Activated naive CD8-positive, alpha-beta T cell treated with anti-CD3 and anti-CD28 coated beads for 36 hours (primary cell): ENCODE results near the gene ACAD9. TPM values are rescaled to one million over a fixed set of nuclear protein-coding genes. Genes with fewer than 3 reads are reported as not detected.
"Not testable (repeated sequence)": the region's sequence is repeated elsewhere in the genome, so short reads cannot be mapped to it uniquely, and the experiment has no call there.

Experiments
- DNase-seq: peaks from one replicate; pipeline ENCODE4 v3.0.0; 2021
- H3K27ac Mint-ChIP-seq: one replicate; pipeline ENCODE4 v1.8.0; 2022; ENCODE audit warnings: mild to moderate bottlenecking, moderate library complexity, mixed read lengths
- H3K27me3 Mint-ChIP-seq: one replicate; pipeline ENCODE4 v1.8.0; 2022; ENCODE audit warnings: mild to moderate bottlenecking, mixed read lengths
- H3K36me3 Mint-ChIP-seq: one replicate; pipeline ENCODE4 v1.8.0; 2021; ENCODE audit warnings: mild to moderate bottlenecking, mixed read lengths
- H3K4me1 Mint-ChIP-seq: one replicate; pipeline ENCODE4 v1.8.0; 2021; ENCODE audit warnings: mixed read lengths
- H3K4me3 Mint-ChIP-seq: one replicate; pipeline ENCODE4 v1.8.0; 2022; ENCODE audit warnings: mild to moderate bottlenecking, moderate library complexity, mixed read lengths
- H3K9me3 Mint-ChIP-seq: one replicate; pipeline ENCODE4 v1.8.0; 2022; ENCODE audit warnings: mixed read lengths
- total RNA-seq, 2 experiments: library from RNA; stranded (reverse); gene quantifications; one replicate each; pipeline ENCODE4 v1.2.3, GENCODE V29; 2021

The ACAD9 gene
- total RNA-seq, 2 experiments from 2014 or later, result 47.5 to 47.6 TPM

DNA sequence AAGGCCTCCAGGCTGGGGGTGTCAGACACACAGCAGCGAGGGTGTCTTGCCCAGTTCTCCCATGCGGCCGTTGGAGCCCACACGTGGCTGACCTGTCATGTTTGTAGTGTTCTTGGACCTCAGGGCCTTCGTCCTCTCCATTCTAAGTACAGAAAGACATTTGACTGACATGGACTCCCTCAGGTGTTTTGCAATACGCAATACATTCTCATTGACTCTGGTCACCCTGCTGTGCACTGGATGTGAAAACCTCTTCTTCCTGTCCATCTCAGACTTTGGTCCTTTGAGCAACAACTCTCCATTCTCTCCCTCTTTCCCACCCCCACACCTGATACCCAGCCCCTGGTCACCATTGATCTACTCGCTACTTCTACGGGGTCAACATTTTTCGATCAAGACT is 28.9 kb upstream of the ACAD9 start:
- Mint-ChIP-seq H3K27me3 (no peaks in the 10 kb centered on the region), H3K9me3 (peaks cover 15% of the 10 kb centered on the region), H3K4me1 (peaks cover 6% of the 10 kb centered on the region), H3K27ac (no peak overlapping the region), H3K36me3 (peaks cover 5% of the 10 kb centered on the region), H3K4me3 (no peak overlapping the region)
- DNase-seq, result no peak

DNA sequence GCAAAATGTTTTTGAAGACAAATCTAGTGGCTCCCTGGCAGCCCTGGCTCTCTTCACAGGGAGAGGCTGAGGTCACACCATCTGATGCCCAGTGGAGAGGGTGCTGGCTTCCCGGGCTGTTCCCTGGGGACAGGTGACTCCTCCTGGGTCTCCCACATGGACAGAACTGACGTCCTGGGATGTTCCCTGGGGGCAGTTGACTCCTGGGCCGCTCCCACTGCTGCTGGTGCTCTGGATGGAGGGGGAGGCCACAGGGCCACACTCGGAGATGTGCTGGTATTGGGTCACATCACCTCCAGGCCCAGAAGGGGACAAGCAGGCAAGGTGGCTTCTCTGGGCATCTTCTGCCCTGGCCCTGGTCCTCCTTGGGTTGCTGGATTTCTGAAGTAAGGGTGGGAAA is 27.8 kb upstream of the ACAD9 start:
- H3K9me3 Mint-ChIP-seq, result peaks cover 21% of the 10 kb centered on the region
- H3K27me3 Mint-ChIP-seq, result no peaks in the 10 kb centered on the region
- no peak overlapping the region for H3K27ac Mint-ChIP-seq
- DNase-seq, result no peak
- peaks cover 5% of the 10 kb centered on the region for H3K36me3 Mint-ChIP-seq
- H3K4me3 Mint-ChIP-seq, result no peak overlapping the region
- H3K4me1 Mint-ChIP-seq, result no peaks in the 10 kb centered on the region

GRCh38 chr3:128853826-128854225 is 25.6 kb upstream of the ACAD9 start:
- H3K27me3 Mint-ChIP-seq, result no peaks in the 10 kb centered on the region
- H3K4me1 Mint-ChIP-seq, result no peaks in the 10 kb centered on the region
- peaks cover 34% of the 10 kb centered on the region for H3K9me3 Mint-ChIP-seq
- H3K36me3 Mint-ChIP-seq, result peaks cover 12% of the 10 kb centered on the region
- DNase-seq, result no peak
- no peak overlapping the region for H3K27ac Mint-ChIP-seq
- no peak overlapping the region for H3K4me3 Mint-ChIP-seq

- peaks cover 40% of the 10 kb centered on the region for H3K9me3 Mint-ChIP-seq
- no peaks in the 10 kb centered on the region for H3K27me3 Mint-ChIP-seq
- no peak overlapping the region for H3K27ac Mint-ChIP-seq
- H3K4me3 Mint-ChIP-seq, result no peak overlapping the region
- H3K4me1 Mint-ChIP-seq, result no peaks in the 10 kb centered on the region
- DNase-seq, result no peak
- peaks cover 17% of the 10 kb centered on the region for H3K36me3 Mint-ChIP-seq
Observed at GRCh38 chr3:128854475-128854874, 24.9 kb upstream of the ACAD9 start.

DNA sequence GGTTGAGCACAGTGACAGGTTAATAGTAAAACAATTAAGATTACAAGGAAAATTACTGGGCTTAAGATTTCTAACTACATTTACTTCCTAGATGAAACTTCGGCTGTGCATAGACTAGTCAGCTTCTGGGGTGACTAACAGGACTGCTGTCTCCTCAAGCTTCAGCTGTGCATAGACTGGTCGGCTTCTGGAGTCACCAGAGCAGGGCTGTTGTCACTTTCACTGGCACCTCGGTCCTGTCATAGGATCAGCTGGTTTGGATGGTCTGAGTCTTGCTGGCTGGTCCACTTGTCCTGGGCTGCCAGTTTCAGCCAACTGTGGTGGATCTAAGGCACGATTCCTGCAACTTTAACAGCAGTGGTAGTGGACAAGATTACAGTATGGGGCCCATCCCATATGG is 23.9 kb upstream of the ACAD9 start:
- Mint-ChIP-seq H3K4me1 (no peaks in the 10 kb centered on the region), H3K9me3 (peaks cover 50% of the 10 kb centered on the region), H3K36me3 (peaks cover 28% of the 10 kb centered on the region), H3K27me3 (no peaks in the 10 kb centered on the region), H3K27ac (no peak overlapping the region), H3K4me3 (no peak overlapping the region)
- DNase-seq, result no peak

GRCh38 chr3:128858167-128858566 is 21.3 kb upstream of the ACAD9 start:
- no peak overlapping the region for H3K27ac Mint-ChIP-seq
- peaks cover 58% of the 10 kb centered on the region for H3K9me3 Mint-ChIP-seq
- no peaks in the 10 kb centered on the region for H3K4me1 Mint-ChIP-seq
- no peak for DNase-seq
- no peak overlapping the region for H3K4me3 Mint-ChIP-seq
- no peaks in the 10 kb centered on the region for H3K27me3 Mint-ChIP-seq
- peaks cover 45% of the 10 kb centered on the region for H3K36me3 Mint-ChIP-seq

DNA sequence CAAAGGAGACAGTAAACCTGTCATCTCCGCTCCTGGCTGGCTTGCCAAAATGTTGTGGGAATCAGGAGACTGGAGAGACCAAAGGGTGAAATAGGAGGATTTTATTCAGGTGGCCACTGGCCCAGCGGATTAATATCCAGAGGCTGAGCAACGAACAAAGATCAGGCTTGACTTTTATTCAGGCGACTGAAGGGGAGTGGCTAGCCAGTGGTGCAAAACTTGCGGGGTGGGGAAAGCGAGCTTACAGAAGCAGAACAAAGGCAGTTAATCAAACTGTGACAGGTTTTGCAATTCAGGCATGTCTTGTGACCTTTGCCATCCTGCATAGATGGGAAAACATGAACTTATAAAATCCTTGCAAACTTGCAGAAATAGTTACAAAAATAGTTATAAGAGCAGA is 19.8 kb upstream of the ACAD9 start:
- Mint-ChIP-seq H3K27ac (no peak overlapping the region), H3K4me3 (no peak overlapping the region)

GRCh38 chr3:128861491-128861890 is 17.9 kb upstream of the ACAD9 start:
- Mint-ChIP-seq H3K27me3 (no peaks in the 10 kb centered on the region), H3K4me3 (no peak overlapping the region), H3K27ac (no peak overlapping the region), H3K9me3 (peaks cover 38% of the 10 kb centered on the region), H3K36me3 (peaks cover 39% of the 10 kb centered on the region), H3K4me1 (no peaks in the 10 kb centered on the region)
- no peak for DNase-seq

More for the DNA sequence above, 19.8 kb upstream of the ACAD9 start:
- Mint-ChIP-seq H3K36me3 (peaks cover 39% of the 10 kb centered on the region), H3K4me1 (no peaks in the 10 kb centered on the region), H3K9me3 (peaks cover 49% of the 10 kb centered on the region), H3K27me3 (no peaks in the 10 kb centered on the region)
- DNase-seq, result no peak

- H3K36me3 Mint-ChIP-seq, result peaks cover 35% of the 10 kb centered on the region
- peaks cover 3% of the 10 kb centered on the region for H3K4me1 Mint-ChIP-seq
- H3K27ac Mint-ChIP-seq, result no peak overlapping the region
- H3K4me3 Mint-ChIP-seq, result no peak overlapping the region
- H3K27me3 Mint-ChIP-seq, result no peaks in the 10 kb centered on the region
- DNase-seq, result no peak
- H3K9me3 Mint-ChIP-seq, result peaks cover 27% of the 10 kb centered on the region
Observed at GRCh38 chr3:128863560-128863959, 15.9 kb upstream of the ACAD9 start.

DNA sequence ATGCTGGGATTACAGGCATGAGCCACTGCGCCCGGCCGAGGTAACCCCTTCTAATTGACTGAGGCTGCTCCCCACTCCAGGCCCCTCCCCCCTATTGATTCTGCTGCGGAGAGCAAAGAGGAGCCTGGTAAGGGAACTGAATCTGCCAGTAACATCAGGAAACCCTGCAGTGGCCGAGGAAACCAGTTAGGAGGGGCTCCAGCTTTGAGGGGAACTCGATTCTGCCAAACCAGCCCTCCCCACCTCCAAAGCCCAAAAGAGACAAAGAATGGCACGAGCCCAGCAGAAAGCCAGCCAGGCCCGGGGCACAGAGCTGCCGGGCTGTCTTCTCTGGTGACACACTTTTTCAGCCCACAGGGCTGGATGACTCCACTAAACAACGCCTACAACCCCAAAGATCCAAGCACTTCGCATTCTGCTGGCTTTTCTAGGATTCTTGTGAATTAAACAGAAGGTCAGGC is 15.0 kb upstream of the ACAD9 start:
- DNase-seq, result no peak
- H3K27ac Mint-ChIP-seq, result no peak overlapping the region
- no peaks in the 10 kb centered on the region for H3K27me3 Mint-ChIP-seq
- peaks cover 3% of the 10 kb centered on the region for H3K4me1 Mint-ChIP-seq
- H3K36me3 Mint-ChIP-seq, result peaks cover 28% of the 10 kb centered on the region
- no peak overlapping the region for H3K4me3 Mint-ChIP-seq
- peaks cover 19% of the 10 kb centered on the region for H3K9me3 Mint-ChIP-seq

- not testable (repeated sequence) for H3K27me3 Mint-ChIP-seq, H3K4me1 Mint-ChIP-seq, H3K27ac Mint-ChIP-seq, DNase-seq, H3K4me3 Mint-ChIP-seq
- peaks cover 13% of the 10 kb centered on the region for H3K9me3 Mint-ChIP-seq
- peaks cover 23% of the 10 kb centered on the region for H3K36me3 Mint-ChIP-seq
Observed at GRCh38 chr3:128864849-128865804, 14.3 kb upstream of the ACAD9 start.

- Mint-ChIP-seq H3K36me3 (peaks cover 2% of the 10 kb centered on the region), H3K27ac (no peak overlapping the region), H3K27me3 (no peaks in the 10 kb centered on the region), H3K4me3 (no peak overlapping the region), H3K4me1 (peaks cover 3% of the 10 kb centered on the region), H3K9me3 (no peaks in the 10 kb centered on the region)
- no peak for DNase-seq
Observed at GRCh38 chr3:128867200-128868125, 12.0 kb upstream of the ACAD9 start.

GRCh38 chr3:128870347-128870746 is 9.1 kb upstream of the ACAD9 start:
- Mint-ChIP-seq H3K27me3 (no peaks in the 10 kb centered on the region), H3K27ac (no peak overlapping the region), H3K9me3 (no peaks in the 10 kb centered on the region), H3K4me3 (no peak overlapping the region), H3K36me3 (peaks cover 2% of the 10 kb centered on the region), H3K4me1 (peaks cover 4% of the 10 kb centered on the region)
- no peak for DNase-seq

DNA sequence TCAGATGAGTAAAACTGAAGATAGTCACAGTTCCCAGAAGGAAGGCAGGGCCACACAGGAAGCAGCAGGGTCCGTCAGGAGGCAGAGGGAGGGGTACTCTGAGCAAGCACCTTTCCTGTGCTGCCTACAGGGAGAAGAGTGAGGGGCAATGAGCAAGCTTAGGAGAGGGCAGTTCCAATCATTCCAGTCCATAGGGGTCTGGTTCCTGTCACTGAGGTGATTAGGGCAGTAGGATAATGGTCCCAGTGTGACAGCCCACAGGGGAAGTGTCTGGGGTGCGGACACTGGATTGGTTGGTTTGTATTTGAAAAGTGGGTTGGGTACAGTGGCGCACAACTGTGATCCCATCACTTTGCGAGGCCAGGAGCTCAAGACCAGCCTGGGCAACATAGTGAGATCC is 7.1 kb upstream of the ACAD9 start:
- Mint-ChIP-seq H3K4me3 (no peak overlapping the region), H3K4me1 (peaks cover 10% of the 10 kb centered on the region), H3K27me3 (no peaks in the 10 kb centered on the region), H3K36me3 (peaks cover 2% of the 10 kb centered on the region), H3K27ac (no peak overlapping the region), H3K9me3 (no peaks in the 10 kb centered on the region)
- DNase-seq, result no peak

DNA sequence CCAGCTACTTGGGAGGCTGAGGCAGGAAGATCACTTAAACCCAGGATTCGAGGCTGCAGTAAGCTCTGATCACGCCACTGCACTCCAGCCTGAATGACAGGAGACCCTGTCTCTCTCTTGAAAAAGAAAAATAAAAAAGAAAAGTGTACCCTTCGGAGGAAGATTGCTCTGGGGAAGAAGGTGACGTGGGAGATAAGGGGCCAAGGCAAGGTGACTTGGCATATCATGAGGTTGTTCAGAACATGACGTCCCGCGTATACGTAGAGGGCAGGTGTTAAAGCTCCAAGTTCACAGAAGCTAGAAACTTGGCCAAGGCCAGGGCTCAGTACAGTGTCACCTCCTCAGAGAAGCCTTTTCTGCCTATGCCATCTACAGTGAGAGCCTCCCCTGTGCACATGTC is 6.7 kb upstream of the ACAD9 start:
- no peak overlapping the region for H3K4me3 Mint-ChIP-seq
- no peaks in the 10 kb centered on the region for H3K9me3 Mint-ChIP-seq
- H3K36me3 Mint-ChIP-seq, result peaks cover 6% of the 10 kb centered on the region
- DNase-seq, result no peak
- no peaks in the 10 kb centered on the region for H3K27me3 Mint-ChIP-seq
- peaks cover 15% of the 10 kb centered on the region for H3K4me1 Mint-ChIP-seq
- no peak overlapping the region for H3K27ac Mint-ChIP-seq
